Colonic mucosa (tissue), 4 donors: Measurements from ENCODE around the gene CYP1A2. TPM values are rescaled to one million over a fixed set of nuclear protein-coding genes. Genes with fewer than 3 reads are reported as not detected.

Source experiments
- DNase-seq: peaks from one replicate; pipeline ENCODE4 v3.0.0-alpha.2; 2020
- H3K27ac ChIP-seq: fragments of 200-600 bp; one replicate; pipeline ENCODE4 v1.8.0; 2021
- H3K27me3 ChIP-seq: fragments of 200-600 bp; one replicate; pipeline ENCODE4 v1.8.0; 2021
- H3K36me3 ChIP-seq: fragments of 200-600 bp; one replicate; pipeline ENCODE4 v1.8.0; 2021
- H3K4me1 ChIP-seq: fragments of 200-600 bp; one replicate; pipeline ENCODE4 v1.8.0; 2021; ENCODE audit warnings: mild to moderate bottlenecking
- H3K4me3 ChIP-seq: fragments of 200-600 bp; one replicate; pipeline ENCODE4 v1.8.0; 2021
- H3K9ac ChIP-seq, 2 donors: one replicate each; pipeline ENCODE4 v1.7.0; 2013; ENCODE audit warnings: control low read depth in 2 of 2, low read depth in 2 of 2, low read length in 2 of 2
- H3K9me3 ChIP-seq: fragments of 200-600 bp; one replicate; pipeline ENCODE4 v1.8.0; 2021
- intact Hi-C: fragments of 100-400 bp; cut with DNase I; formaldehyde crosslinking; loops from one replicate; pipeline ENCODE4 v1.14.1; 2022
- total RNA-seq, 2 donors: library from RNA; stranded (reverse); fragmentation: NEBNext Ultra II Directional in 1 of 2; extraction: Animal tissue kit (Norgen Biotek cat#: 25700) in 1 of 2; gene quantifications; one replicate each; pipeline ENCODE4 v1.2.1, GENCODE V29; 2021
- TF ChIP-seq, protein P1 (sequence below): fragments of 200-600 bp; IDR thresholded peaks from one replicate; pipeline ENCODE4 v1.8.0; 2022; ENCODE audit warnings: antibody characterized with exemption, mild to moderate bottlenecking
- donor health status: healthy.
- donor health status: DM: no; HTN: no; CAD: no.
- donor health status: DM: no; HTN: no; CAD: no.

CYP1A2 gene
- total RNA-seq, 2 donors from 2014 or later = not detected

DNA sequence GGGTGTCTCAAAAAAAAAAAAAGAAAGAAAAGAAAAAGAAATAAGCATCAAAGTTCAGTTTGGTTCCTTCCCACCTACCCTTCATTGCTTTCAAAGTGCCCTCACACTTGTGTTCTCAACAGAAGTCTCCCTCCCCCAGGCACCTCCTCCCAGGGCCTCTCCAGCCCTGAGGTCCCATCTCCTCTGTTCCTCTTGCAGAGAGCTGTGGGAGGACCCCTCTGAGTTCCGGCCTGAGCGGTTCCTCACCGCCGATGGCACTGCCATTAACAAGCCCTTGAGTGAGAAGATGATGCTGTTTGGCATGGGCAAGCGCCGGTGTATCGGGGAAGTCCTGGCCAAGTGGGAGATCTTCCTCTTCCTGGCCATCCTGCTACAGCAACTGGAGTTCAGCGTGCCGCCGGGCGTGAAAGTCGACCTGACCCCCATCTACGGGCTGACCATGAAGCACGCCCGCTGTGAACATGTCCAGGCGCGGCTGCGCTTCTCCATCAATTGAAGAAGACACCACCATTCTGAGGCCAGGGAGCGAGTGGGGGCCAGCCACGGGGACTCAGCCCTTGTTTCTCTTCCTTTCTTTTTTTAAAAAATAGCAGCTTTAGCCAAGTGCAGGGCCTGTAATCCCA, 6.1 kb downstream of the CYP1A2 start:
- Histone ChIP-seq H3K9ac (no peak overlapping the region), H3K4me3 (no peak overlapping the region), H3K9me3 (no peaks in the 10 kb centered on the region), H3K27me3 (no peaks in the 10 kb centered on the region), H3K27ac (no peak overlapping the region), H3K4me1 (no peaks in the 10 kb centered on the region), H3K36me3 (no peaks in the 10 kb centered on the region)
- intact Hi-C loops = no loop called here
- TF ChIP-seq, protein P1, sequence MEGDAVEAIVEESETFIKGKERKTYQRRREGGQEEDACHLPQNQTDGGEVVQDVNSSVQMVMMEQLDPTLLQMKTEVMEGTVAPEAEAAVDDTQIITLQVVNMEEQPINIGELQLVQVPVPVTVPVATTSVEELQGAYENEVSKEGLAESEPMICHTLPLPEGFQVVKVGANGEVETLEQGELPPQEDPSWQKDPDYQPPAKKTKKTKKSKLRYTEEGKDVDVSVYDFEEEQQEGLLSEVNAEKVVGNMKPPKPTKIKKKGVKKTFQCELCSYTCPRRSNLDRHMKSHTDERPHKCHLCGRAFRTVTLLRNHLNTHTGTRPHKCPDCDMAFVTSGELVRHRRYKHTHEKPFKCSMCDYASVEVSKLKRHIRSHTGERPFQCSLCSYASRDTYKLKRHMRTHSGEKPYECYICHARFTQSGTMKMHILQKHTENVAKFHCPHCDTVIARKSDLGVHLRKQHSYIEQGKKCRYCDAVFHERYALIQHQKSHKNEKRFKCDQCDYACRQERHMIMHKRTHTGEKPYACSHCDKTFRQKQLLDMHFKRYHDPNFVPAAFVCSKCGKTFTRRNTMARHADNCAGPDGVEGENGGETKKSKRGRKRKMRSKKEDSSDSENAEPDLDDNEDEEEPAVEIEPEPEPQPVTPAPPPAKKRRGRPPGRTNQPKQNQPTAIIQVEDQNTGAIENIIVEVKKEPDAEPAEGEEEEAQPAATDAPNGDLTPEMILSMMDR = no peak
- DNase-seq = no peak

DNA sequence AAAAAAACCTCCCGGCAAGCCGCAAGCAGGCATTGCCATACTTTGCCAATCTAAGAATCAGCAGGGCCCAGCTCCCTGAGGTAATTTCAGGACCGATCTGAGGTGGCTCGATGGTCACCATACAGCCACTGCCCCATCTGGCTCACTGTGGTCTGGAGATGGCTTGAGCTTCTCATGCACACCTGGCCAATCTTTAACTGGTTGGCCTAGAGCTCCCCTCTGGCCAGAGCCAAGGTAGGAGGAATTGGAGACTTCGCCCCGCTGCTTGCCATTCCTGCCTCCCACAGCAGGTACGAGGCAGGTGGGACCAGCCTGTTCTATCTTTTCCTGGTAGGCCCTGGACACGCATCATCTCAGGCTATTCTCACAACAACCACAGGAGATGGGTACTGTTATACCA, 10.1 kb downstream of the CYP1A2 start:
- H3K36me3 ChIP-seq = no peaks in the 10 kb centered on the region
- H3K27me3 ChIP-seq = no peaks in the 10 kb centered on the region
- no peak overlapping the region for H3K9ac ChIP-seq
- no peaks in the 10 kb centered on the region for H3K9me3 ChIP-seq
- TF ChIP-seq, protein P1 = no peak
- no peak overlapping the region for H3K4me3 ChIP-seq
- intact Hi-C loops = no loop called here
- H3K27ac ChIP-seq = no peak overlapping the region
- H3K4me1 ChIP-seq = no peaks in the 10 kb centered on the region
- DNase-seq = no peak

DNA sequence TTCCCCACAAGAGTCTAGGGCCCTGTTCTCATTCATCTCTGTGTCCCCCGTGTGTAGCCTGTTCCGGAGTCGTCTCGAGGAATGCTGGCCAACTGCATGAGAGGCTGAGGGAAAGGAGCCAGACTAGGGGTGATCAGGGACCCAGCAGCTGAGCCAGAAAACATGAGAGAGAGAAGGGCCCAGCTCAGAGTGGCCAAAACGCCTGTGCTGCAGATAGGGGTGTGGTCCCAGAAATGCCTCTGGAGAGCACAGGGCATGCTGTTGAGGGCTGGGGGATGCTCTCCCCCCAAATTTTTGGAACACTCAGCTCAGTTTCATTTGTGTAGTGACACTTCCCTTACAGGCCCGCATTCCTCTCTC, 14.1 kb downstream of the CYP1A2 start:
- intact Hi-C loops = loop anchor here (10.0 kb wide), 1 partner anchor 388 kb away; no protein-coding TSS in a partner anchor
- TF ChIP-seq, protein P1 = no peak
- H3K27ac ChIP-seq = no peak overlapping the region
- no peak overlapping the region for H3K9ac ChIP-seq
- no peak overlapping the region for H3K4me3 ChIP-seq
- no peaks in the 10 kb centered on the region for H3K27me3 ChIP-seq
- H3K4me1 ChIP-seq = no peaks in the 10 kb centered on the region
- H3K36me3 ChIP-seq = no peaks in the 10 kb centered on the region
- DNase-seq = no peak
- no peaks in the 10 kb centered on the region for H3K9me3 ChIP-seq

DNA sequence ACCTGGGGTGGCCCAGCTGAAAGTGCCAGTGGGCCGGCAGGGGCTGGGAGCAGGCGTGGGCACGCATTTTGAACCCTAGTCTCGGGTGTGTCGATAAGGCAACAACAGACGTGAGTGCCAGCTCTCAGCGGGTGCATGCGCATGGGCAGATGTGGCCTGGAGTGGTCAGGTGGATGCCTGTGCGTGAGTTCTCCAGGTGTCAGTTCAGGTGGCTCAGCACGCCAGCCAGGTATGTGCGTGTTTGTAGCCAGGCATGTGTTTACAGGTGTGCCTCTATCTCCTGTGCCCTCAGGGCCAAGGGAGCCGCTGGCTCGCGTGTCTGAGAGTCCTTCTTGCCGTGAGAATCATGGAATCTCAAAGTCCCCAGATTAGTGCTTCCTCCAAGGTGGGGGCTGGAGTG, 14.8 kb downstream of the CYP1A2 start:
- intact Hi-C loops = loop anchor here (10.0 kb wide), 1 partner anchor 389 kb away; no protein-coding TSS in a partner anchor
- Histone ChIP-seq H3K36me3 (no peaks in the 10 kb centered on the region), H3K4me1 (no peaks in the 10 kb centered on the region), H3K27me3 (no peaks in the 10 kb centered on the region), H3K27ac (no peak overlapping the region), H3K9me3 (no peaks in the 10 kb centered on the region), H3K4me3 (no peak overlapping the region), H3K9ac (no peak overlapping the region)
- TF ChIP-seq, protein P1 = no peak
- no peak for DNase-seq

DNA sequence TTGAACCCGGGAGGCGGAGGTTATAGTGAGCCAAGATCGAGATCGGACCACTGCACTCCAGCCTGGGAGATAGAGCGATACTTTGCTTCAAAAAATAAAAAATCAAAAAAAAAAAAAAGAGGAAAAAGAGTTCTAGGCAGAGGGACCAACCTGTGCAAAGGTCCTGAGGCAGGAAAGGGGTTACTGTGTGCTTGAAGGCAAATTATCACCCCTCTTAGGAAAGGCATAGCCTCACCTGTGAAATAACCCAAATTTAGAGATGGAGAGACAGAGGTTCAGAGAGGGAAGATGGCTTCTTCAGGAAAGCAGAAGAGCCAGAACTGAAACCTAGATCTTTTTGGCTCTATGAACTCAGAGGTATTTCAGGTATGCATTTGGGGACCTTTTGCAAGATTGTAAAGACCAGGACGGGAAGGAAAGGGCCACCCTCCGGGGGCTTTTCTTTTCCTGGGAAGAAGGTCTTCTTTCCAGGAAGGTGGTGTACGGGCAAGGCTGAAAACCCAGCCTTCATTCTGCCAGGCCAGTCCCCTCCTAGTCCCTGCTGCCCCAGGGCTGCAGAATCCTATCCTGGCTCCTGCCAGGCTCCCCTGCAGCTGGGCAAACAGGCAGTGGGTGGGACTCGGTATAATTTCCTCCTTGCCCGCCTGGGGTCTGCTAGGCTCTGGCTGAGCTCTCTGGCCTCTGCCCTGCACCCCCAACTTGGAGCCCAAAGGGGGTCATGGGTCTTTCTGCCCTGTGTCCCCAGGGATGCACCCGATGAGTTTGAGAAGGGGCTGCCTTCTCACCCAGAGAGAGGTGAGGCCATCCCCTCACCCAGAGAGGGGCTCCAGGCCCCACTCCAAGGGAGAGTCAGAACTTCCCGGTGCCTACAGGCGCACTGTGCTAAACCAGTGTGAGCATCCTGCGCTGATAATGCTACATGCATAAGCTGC, 18.8 kb downstream of the CYP1A2 start:
- H3K4me1 ChIP-seq = peaks cover 5% of the 10 kb centered on the region
- no peak overlapping the region for H3K4me3 ChIP-seq
- H3K27ac ChIP-seq = no peak overlapping the region
- H3K9me3 ChIP-seq = no peaks in the 10 kb centered on the region
- TF ChIP-seq, protein P1 = no peak
- H3K9ac ChIP-seq = no peak overlapping the region
- no peaks in the 10 kb centered on the region for H3K36me3 ChIP-seq
- DNase-seq = no peak
- intact Hi-C loops = loop anchor here (10.0 kb wide), 1 partner anchor 393 kb away; no protein-coding TSS in a partner anchor
- no peaks in the 10 kb centered on the region for H3K27me3 ChIP-seq
